ENCODE measurements around the gene BATF.
A peak's percentile ranks its signal among the peaks of the same experiment; 100 is the strongest.

The BATF gene

DNA sequence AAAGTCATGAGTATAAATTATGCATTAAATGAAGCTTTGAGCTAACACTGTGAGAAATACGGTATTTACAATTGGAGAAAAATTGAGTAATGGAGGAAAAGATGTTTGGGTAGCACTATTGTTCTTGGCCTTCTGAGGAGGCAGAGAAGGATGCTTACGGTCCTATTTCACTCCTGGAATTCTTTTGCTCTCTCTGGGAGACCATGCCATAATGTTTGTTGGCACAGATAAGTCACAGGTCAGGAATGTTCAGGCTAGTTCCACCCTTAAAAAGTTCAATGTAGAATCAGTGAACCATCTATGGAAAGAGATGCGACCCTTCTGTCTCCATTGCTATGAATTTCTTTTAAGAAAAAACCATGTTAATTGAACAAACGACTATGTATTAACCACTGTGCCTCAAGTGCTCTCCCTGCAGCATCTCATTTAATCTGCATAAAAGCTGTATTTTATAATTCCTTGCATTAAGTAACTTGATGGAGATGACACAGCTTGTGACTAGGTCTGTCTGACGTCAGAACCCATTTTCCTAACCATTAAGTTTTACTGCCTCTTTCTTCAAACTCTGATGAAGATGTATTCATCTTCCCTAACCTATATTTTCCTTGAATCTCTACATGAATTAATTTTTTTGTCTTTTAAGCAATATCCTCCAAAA lies 9.5 kb downstream of the BATF start:
- no peak for DNase-seq (ENCODE audit: low spot score)

DNA sequence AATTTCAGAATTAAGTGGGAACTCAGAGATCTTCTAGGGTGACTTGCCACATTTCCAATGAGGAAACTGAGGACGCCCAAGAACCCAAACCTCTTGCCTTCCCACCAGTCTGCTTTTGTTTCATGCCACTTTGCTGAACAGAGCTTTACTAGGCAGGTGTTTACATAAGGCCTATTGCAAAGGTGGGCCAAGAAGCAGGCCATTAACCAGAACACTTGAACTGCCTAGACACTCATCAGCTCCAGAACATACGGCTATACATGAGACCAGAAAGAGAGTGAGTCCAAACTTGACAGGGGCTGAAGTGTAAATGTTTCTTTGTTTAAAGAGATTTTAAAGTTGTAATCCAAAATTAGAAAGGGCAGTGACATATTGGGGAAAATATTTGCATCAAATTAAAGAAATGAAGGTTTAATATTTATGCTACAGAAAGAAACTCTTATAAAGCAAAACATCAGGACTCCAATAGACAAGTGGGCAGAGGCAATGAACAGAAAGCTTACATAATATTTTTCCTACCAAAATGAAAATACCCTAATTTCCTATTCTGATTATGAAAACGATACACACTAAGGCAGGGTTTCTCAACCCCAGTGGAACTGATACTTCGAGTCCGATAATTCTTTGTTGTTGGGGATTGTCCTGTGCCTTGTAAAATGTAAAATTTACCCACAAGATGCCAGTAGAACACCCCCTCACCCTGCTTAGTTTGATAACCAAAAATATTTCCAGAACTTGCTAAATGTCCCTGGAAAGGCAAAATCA lies 11.7 kb downstream of the BATF start:
- no peak for DNase-seq (ENCODE audit: low spot score)

DNA sequence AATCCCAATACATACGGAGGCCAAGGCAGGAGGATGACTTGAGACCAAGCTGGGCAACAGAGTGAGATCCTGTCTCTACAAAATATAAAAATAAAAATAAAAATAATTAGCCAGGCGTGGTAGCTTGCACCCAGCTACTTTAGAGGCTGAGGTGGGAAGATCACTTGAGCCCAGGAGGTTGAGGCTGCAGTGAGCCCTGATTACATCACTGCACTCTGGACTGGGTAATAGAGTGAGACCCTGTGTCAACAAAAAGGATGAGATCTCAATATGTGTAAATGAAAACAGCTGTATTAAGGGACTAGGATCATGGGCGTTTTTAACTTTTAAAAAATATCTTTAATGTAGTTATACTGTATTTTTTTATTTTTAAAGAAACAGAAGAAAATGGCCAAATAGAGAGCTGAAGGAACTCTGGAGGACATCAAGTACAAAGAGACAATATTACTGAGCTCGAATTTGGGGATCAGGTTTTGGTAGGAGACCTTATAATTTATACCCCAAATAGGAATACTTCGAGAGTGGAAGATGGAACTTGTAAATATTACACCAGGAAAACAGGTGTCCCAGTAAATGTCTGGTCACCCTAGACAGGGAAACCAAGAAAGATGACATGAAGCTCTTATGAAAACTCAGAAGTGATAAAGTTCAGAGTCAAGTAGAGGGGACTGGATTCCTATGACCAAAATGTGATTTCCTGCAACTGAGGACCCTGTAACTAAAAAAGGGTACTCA lies 13.1 kb downstream of the BATF start:
- DNase-seq (ENCODE audit: low spot score): no peak

DNA sequence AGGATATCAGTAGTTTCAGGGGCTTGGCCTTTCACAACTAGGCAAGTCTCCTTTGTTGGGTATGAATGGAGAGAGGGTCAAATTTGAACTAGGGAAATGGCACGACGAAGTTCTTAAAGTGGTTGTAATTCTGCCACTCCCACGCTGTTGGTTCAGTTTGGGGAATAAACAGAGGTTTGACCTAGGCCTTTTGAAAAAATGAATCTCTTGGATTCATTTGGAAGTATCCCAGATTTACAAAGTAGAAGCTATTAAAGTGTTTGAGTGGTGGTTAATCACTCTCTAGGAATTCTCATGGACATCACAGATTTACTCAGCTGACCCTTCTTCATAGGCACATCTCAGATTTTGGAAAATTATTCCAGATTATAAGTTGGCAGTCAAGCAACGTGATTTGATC lies 14.8 kb downstream of the BATF start:
- no peak for DNase-seq (ENCODE audit: low spot score)

DNA sequence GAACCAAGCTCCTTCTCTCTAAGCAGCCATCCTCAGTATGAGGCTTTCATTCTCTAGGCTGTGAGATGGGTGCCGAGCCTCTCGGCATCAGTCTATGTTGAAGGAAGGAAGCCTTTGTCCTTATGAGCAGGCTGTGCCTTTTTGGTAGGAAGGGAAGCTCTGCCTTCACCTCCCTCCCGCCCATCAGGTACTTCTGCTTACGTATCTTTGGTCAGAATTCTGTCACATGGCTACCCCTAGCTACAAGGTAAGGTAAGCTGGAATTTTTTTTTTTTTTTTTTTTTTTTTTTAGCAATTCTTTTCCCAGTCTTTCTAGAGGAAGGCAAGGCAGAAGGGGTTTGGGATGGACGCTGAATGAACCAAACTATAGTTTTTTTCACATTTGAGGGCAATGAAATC lies 16.9 kb downstream of the BATF start:
- DNase-seq (ENCODE audit: low spot score): no peak

DNA sequence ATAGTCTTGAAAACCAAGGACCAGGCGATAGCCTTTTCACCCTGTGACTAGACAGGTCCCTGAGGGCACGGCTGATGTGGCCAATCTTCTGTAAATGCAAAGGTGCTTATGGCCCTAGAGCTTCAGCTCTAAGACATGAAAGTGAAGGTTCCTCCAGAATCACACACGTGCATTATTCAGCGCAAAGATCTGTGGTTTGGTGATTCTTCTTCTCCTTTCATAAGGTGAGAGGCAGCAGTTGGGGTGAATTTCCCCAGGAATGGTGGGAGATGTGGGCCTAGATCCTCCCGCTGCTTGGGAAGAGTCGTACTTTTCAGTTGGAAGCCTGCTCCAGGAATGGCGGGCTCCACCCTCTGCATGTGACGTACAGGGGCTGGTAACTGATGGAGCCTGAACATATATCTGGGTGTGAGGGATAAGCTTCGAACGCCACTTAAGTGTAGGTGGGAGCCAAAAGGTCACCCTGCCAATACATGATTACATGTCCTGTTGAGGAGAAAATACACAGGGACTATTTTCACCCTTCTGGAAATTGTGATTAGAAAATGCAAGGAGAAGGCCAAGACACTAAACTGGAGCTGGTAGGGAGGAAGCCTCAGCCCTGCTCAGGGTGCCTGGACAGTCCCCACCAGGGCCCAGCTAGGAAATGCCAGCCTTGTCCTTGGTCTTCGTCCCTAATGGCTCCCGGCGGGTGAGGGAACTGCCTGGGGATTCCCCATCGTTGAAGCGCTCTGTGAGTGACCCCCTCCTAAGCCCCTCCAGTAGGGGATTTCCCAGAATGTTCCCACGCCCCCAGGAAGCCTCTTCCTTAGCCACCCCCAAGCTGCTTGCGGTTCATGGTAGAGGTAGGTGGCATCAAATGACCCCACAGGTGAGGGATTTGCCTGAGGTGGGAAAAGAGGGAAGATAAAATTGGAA lies 17.6 kb downstream of the BATF start:
- no peak for DNase-seq (ENCODE audit: low spot score)

DNA sequence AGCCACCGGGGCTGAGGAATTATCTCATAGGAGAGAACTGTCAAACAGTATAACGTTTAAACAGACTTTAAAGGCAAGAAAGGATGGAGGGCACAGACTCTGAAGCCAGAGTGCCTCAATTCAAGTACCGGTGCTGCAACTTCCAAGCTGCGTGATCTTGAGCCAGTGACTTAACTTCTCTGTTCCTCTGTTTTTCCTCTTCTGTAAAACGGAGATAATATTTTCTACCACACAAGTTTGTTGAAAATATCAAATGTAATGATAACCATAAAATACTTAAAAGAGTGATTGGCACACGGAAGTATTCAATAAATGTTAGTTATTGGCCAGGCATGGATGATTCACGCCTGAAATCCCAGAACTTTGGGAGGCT lies 18.2 kb downstream of the BATF start:
- DNase-seq (ENCODE audit: low spot score): no peak

DNA sequence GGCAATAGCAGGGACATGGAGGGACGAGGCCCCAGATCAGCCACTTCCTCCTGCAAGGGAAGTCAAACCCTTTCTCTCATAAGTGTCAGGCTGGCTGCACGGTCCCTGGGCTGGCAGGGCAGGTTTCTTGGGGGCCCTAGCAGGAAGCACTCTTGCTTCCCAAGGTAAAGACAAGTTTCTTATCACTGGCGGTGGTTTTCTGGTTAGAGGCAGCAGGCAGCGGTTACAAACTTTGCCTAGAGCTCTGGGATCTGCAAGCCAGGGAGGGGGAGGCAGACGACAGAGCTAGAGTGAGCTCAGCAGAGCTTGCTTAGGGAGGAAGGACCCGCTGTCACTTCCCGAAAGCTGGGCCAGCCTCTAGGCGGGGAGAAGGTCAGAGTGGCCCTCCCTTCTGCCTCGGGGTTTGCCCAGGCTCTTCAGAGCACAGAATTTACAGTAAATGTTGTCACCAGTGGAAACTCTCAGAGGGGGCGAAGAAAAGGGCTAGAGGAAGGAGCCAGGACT lies 20.4 kb downstream of the BATF start:
- peak; percentile 64 for DNase-seq (ENCODE audit: low spot score)

DNA sequence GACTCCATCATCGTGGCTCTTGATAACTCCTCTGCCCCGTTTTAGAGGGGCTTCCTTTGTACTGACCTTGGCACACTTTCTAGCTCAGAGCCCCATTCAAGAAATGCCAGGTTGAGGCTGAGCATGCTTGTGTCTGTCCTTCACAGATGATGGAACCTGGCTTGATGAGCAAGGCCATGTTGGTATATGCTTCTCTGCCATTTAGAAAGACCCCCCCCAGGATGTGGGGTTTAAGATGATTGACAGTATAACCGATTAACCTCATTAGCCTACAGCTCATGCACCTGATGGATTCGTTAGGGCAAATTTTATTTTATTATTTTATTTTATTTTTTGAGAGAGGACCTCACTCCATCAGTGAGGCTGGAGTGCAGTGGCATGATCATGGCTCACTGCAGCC lies 21.0 kb downstream of the BATF start:
- DNase-seq (ENCODE audit: low spot score): no peak

DNA sequence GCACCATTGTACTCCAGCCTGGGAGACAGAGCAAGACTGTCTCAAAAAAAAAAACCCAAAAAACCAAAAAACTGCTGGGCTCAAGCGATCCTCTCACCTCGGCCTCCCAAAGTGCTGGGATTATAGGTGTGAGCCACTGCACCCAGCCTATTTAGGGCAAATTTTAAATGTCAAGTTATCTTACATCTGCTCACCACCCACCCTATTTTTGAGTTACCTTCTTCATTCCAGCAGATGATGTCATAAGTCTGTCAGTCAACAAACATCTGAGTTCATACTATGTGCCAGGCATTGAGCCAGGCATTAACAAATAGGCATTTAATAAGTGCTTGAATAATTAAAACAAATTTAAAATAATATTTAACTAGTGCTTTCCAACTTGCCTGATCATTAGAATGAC lies 21.5 kb downstream of the BATF start:
- no peak for DNase-seq (ENCODE audit: low spot score)

DNA sequence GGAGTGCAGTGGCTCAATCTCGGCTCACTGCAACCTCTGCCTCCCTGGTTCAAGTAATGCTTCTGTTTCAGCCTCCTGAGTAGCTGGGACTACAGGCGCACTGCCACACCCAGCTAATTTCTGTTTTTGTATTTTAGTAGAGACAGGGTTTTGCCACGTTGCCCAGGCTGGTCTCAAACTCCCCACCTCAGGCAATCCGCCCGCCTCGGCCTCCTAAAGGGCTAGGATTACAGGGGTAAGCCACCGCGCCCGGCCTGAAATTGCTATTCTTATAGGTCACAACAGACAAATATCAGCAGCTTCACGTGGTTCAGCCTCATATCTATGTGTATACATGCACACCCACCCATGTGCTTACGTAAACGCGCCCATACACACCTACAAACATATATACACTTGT lies 23.6 kb downstream of the BATF start:
- no peak for DNase-seq (ENCODE audit: low spot score)

DNA sequence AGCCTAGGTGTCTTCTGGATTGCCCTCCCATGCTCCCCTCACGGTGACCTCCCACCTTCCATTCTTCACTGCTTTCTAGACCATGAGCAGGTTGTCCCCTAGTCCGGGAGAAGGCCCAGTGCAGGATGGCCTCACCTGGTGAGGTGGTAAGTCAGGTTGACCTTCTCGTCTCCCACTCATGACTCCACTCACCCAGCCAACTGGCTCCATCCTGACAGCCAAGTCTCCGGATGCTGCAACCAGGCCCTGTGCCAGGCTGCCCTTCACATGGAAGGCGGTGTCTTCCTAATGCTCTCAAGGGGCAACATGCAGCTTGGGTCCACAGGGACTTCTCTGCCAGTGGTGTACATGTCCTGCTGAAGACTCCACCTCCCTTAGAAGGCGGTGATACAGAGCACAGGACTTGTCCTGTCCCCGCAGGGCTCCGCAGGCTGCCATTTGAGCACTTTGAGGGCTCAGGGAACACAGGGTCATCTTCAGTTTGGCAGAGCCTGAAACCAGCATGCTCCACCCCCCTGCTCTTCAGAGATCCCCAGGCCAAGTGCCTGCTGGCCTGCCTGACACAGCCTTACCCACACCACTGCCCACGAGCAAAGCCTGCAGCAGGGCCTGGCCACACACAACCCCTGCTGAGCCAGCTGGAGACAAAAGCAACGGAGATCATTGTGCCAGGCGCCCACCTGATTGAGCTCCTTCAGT lies 25.4 kb downstream of the BATF start:
- no peak for DNase-seq (ENCODE audit: low spot score)

DNA sequence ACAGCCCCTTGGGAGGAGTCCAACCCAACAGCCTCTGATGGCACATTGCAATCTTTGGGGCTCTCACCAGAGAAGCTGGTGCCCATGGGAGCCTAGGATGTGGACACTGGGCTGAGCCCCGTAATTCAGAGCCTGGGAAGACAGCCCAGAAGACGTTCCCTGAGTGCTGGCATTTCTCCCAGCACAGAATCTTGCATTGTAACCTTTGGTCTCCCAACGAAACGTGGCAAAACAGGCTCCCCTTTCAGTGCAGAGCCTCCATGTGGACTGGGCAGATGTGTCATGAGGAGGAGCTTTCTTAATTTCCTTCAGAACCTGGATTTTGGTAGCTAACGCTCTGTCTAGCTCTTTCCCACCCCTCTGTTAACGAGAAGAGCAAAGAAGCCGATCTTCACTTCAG lies 26.3 kb downstream of the BATF start:
- DNase-seq (ENCODE audit: low spot score): no peak

DNA sequence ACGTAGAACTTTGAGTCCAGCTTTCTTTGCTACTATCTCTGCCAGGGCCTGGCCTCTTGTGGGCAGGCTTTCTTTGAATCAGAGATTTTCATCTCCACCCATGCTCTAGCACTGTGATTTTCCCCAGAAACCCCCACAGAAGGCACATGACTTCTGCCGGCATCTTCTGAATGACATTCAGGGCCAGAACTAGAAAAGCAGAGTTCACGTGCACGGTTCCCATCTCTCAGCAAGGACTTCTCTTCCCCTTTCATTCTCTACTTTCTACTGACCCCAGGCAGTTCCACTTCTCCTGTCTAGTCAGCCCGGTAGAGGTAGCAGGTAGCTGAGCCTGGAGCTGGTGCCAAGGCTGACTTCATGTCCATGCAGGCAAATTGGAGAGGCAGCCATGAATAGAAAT lies 26.9 kb downstream of the BATF start:
- DNase-seq (ENCODE audit: low spot score): no peak

DNA sequence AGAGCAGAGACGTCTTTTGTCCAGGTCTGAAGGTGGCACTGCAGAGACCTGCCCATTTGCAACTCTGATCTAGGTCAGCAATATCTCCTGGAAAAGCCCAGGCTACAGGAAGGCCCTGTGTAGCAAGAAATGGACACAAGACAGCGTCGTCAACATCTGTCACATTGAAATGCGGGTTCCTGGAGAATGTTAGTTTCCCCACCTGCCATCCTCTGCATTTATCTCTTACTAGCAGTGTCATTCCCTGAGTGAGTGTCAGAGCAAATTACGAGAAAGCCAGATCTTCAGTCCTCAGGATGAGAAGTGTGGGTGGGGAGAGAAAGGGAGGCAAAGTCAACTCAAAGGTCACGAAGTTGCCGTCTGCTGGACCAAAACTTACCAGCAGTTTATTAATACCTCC lies 28.8 kb downstream of the BATF start:
- DNase-seq (ENCODE audit: low spot score): no peak

DNA sequence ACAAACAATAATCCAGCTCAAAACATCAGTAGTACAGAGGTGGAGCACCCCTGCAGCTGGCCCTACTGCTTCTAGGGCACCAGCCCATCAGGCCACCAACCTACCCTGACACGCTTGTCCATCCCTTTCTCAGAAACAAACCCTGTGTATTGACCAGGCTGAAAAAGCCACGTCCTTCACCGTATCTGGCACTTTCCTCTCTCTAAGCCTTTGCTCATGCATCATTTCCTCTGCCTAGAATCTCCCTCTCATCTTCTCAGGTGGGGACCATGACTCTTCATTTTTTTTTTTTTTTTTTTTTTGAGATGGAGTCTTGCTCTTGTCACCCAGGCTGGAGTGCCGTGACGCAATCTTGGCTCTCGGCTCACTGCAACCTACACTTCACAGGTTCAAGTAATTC lies 30.9 kb downstream of the BATF start:
- no peak for DNase-seq (ENCODE audit: low spot score)

DNA sequence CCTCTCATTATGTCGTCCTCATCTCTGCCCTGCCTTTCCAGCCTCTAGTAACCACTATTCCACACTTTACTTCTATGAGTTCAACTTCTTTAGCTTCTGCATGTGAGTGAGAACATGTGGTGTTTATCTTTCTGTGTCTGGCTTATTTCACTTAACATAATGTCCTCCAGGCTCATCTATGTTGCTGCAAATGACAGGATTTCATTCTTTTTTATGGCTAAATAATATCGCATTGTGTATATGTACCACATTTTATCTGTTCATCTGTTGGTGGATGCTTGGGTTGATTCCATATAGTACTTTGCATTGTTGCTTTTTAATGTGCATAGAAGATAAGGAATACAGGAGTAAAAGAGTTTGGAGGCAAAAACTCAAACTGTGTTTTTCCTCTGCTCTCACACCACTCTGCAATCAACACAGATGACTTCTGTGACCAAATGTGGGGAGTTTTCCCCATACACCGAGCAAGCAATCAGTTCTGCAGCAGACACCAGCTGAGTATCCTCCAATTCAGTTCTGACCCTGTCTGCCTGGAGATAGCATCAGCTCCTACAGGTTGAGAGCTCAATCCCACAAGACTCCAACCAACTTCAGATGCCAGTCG lies 31.6 kb downstream of the BATF start:
- no peak for DNase-seq (ENCODE audit: low spot score)

DNA sequence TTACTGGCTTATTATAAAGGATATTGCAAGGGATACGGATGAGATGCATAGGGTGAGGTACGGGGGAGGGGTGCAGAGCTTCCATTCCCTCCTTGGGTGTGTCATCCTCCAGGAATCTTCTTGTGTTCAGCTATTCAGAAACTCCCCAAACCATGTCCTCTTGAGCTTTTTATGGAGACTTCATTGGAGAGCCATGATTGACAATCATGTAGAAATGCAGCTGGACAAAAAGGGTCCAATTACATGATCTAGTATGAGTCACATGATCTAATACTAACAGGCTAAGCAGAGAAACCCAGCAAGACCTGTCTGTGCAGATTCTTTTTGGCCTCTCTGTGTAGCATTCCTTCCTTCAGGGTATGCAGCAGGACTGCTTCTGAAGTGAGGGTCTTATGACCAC lies 32.2 kb downstream of the BATF start:
- DNase-seq (ENCODE audit: low spot score): no peak

DNA sequence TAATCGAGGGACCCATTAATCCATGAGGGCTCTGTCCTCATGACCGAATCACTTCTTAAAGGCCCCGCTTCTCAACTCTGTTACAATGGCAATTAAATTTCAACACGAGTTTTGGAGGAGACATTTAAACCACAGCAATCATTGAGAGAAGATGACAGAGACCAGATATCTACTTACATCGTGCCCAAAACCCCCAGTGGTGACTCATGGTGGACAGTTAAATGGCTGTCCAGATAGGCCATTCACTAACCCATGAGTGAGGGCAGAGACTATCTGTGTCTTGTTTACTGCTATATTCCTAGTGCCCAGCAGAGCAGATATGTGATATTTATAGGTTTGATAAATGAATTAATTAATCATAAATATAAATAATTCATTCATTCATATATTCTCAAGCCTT lies 36.2 kb downstream of the BATF start:
- no peak for DNase-seq (ENCODE audit: low spot score)

DNA sequence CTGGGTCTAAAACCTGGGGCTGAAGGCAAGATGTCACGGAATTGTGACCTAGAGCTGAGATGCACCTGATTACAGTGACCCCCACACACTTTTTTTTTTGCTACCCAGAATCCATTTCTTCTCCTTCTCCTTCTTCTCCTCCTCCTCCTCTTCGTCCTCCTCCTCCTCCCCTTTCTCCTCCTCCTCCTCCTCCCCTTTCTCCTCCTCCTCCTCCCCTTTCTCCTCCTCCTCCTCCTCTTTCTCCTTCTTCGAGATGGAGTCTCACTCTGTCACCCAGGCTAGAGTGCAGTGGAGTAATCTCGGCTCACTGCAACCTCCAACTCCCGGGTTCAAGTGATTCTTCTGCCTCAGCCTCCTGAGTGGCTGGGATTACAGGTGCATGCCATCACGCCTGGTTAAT lies 36.8 kb downstream of the BATF start:
- no peak for DNase-seq (ENCODE audit: low spot score)
